ACC112 (cell line): ENCODE results near the gene SMOC2.

Experiments used
- H2AFZ ChIP-seq: fragments of 200-600 bp; sonication (generic); one replicate; pipeline ENCODE4 v1.6.0; 2017; ENCODE audit warnings: antibody characterized with exemption, low read length; ENCODE audit not compliant: unreplicated experiment
- H3K27ac ChIP-seq: fragments of 200-600 bp; sonication (generic); 2 replicates; pipeline ENCODE4 v1.5.1; 2014; ENCODE audit warnings: low read depth, mild to moderate bottlenecking, antibody characterized with exemption, low read length, moderate library complexity
- H3K27me3 ChIP-seq: fragments of 200-600 bp; sonication (generic); 2 replicates; pipeline ENCODE4 v1.6.1; 2014; ENCODE audit warnings: mild to moderate bottlenecking, antibody characterized with exemption, low read length, moderate library complexity, mixed read lengths; ENCODE audit not compliant: insufficient read depth
- H3K36me3 ChIP-seq: fragments of 200-600 bp; sonication (generic); 2 replicates; pipeline ENCODE4 v1.6.1; 2016; ENCODE audit warnings: mild to moderate bottlenecking, antibody characterized with exemption, low read length, moderate library complexity, mixed read lengths; ENCODE audit not compliant: insufficient read depth
- H3K4me1 ChIP-seq: fragments of 200-600 bp; sonication (generic); one replicate; pipeline ENCODE4 v1.6.1; 2016; ENCODE audit warnings: low read length, mixed read lengths; ENCODE audit not compliant: insufficient read depth, unreplicated experiment, control insufficient read depth
- H3K4me3 ChIP-seq: fragments of 200-600 bp; sonication (generic); 2 replicates; pipeline ENCODE4 v1.5.1; 2014; ENCODE audit warnings: mild to moderate bottlenecking, low read depth, low read length
- H3K79me2 ChIP-seq: fragments of 200-600 bp; sonication (generic); one replicate; pipeline ENCODE4 v1.6.0; 2016; ENCODE audit warnings: low read length; ENCODE audit not compliant: control insufficient read depth, unreplicated experiment, insufficient read depth

The SMOC2 gene

DNA sequence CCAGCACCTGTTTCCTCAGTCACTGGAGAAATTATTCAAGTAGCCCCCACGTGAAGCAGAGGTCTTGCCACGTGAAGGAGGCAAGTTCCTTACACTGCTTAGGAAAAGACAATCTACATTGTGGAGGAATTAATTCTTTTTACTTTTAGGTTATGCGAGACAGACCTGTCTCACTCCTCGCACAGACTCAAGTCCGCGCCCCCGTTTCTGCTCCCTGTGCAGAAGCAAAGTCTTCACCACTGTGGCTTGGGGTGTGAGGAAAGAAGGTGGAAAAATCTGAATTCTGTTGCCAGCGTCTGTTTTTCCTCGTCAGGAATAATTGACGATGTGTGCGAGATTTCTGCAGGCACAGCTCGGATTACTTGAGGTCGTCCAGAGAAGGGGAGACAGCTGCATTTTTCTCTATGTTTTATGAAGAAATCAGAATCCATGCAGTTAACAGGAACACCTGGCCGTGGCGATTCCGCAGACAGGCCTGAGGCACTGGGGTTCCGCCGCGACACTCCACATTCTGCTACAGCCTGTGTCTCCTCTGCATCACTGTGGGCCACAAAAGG, 185.1 kb downstream of the SMOC2 start:
- Histone ChIP-seq H3K79me2 (no peaks in the 10 kb centered on the region), H3K4me1 (no peaks in the 10 kb centered on the region), H2AFZ (no peak overlapping the region), H3K27ac (no peak overlapping the region), H3K27me3 (no peaks in the 10 kb centered on the region), H3K36me3 (no peaks in the 10 kb centered on the region), H3K4me3 (no peak overlapping the region)

DNA sequence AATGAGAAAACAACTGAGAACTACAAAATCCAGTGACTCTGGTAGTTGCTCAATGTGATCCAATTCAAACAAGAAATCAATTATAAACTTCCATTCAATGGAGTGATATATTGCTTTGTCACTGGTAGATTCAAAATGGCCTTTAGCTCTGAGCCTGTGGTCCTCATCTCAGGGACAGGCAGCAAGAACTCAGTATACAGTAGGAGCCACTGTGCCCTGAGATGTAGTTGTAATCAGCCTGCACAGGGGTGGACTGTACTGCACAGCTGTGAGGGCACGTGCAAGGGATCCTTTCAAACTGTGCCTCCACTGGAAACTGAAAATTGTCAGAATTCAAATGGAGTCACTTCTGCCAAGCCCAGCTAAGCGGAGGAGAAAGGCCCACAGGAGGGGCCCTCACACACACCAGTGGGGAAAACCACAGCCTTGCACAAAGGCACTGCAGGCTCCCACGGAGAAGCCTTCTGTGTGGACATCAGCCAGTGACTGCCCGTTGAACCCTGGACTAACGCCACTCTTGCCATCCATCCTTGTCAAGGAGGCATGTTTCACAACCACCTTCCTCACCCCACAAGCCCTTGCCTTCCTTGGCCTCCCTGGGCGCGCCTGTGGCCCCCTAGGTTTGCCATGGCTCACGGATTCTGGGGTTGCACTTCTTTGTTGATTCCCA, 186.7 kb downstream of the SMOC2 start:
- no peak overlapping the region for H3K27ac ChIP-seq
- H3K36me3 ChIP-seq, result no peaks in the 10 kb centered on the region
- no peaks in the 10 kb centered on the region for H3K27me3 ChIP-seq
- H3K79me2 ChIP-seq, result no peaks in the 10 kb centered on the region
- no peak overlapping the region for H3K4me3 ChIP-seq
- no peaks in the 10 kb centered on the region for H3K4me1 ChIP-seq
- no peak overlapping the region for H2AFZ ChIP-seq

DNA sequence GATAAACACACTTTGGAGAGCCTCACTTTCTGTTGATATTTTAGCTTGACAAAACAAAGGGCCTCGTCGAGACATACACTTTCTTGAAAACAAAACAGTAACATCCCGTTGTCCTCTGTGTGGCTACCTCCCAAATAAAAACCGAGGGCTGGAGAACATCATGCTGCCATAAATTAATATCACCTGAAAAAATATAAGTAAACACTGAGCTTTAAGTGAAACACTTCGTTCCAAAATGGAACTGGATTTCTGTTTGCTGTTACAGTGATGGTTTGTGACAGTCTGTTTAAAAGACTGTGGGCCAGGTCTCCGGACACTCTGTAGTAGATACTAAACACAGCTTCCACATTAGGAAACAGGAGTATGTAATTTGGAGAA, 187.2 kb downstream of the SMOC2 start:
- Histone ChIP-seq H3K36me3 (no peaks in the 10 kb centered on the region), H3K27ac (no peak overlapping the region), H3K79me2 (no peaks in the 10 kb centered on the region), H2AFZ (no peak overlapping the region), H3K4me1 (no peaks in the 10 kb centered on the region), H3K27me3 (no peaks in the 10 kb centered on the region), H3K4me3 (no peak overlapping the region)

DNA sequence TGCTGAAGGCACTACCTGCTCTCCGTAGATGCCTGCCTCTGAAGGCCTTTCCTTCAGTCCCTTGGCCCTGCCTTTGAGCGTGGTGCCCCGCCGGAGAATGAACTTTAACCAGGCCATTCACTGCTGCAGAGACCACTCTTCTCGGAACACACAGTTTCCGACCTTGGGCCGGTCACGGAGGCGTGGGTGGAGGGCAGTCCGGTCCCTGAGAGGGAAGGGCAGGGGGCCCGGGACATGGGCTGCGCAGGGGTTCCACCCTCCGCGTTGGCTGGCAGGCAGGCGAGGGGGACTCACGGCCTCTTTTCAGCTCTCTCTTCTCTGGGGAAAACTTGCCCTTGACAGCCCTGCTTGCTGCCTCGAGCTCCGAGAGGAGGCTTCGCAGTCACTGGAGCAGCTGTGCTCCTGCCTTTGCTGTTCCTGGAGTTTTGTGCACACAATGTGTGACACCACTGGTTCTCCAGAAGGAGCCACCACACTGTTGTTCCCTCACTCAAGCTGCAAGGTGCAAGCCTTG, 187.8 kb downstream of the SMOC2 start:
- H2AFZ ChIP-seq, result no peak overlapping the region
- H3K36me3 ChIP-seq, result no peaks in the 10 kb centered on the region
- no peaks in the 10 kb centered on the region for H3K4me1 ChIP-seq
- no peaks in the 10 kb centered on the region for H3K79me2 ChIP-seq
- H3K4me3 ChIP-seq, result no peak overlapping the region
- H3K27ac ChIP-seq, result no peak overlapping the region
- no peaks in the 10 kb centered on the region for H3K27me3 ChIP-seq

DNA sequence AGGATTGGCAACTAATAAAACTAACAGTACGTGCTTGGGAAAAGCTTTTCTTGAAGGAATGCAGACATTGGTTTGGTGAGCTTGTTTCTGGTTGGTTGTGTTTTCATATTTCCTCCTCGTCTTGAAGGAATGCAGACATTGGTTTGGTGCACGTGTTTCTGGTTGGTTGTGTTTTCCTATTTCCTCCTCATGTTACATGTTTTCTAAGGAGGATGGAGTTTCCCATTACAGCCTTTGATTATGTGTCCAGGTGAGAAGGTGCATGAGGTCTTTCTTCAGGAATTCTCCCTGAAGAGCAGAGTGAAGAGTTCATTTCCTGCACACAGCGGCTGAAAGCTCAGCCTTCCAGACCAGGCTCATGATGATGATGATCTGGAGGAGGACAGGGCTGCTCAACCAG, 190.6 kb downstream of the SMOC2 start:
- Histone ChIP-seq H3K4me3 (no peak overlapping the region), H3K79me2 (no peaks in the 10 kb centered on the region), H3K27me3 (no peaks in the 10 kb centered on the region), H2AFZ (no peak overlapping the region), H3K27ac (no peak overlapping the region), H3K4me1 (no peaks in the 10 kb centered on the region), H3K36me3 (no peaks in the 10 kb centered on the region)

DNA sequence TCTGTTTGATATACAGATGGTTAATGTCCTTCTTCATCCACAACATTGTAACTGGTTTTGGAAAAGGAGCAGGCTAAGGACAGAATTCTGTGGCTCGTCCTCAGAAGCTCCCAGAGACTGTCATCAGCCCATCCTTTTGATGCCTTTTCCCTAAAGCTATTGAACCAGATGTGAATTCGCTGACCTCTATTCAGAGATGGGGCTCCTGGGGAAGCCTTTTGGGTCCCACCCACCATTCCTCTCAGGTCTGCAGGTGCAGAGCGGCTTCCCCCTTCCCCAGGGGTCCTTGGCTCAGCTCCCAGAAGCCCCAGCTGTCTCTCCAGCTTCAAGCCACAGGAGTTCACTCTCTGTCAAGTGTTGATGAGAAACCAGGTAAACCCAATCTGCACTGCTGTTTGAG, 191.7 kb downstream of the SMOC2 start:
- Histone ChIP-seq H3K79me2 (no peaks in the 10 kb centered on the region), H3K27me3 (no peaks in the 10 kb centered on the region), H3K27ac (no peak overlapping the region), H2AFZ (no peak overlapping the region), H3K4me3 (no peak overlapping the region), H3K36me3 (no peaks in the 10 kb centered on the region), H3K4me1 (no peaks in the 10 kb centered on the region)

DNA sequence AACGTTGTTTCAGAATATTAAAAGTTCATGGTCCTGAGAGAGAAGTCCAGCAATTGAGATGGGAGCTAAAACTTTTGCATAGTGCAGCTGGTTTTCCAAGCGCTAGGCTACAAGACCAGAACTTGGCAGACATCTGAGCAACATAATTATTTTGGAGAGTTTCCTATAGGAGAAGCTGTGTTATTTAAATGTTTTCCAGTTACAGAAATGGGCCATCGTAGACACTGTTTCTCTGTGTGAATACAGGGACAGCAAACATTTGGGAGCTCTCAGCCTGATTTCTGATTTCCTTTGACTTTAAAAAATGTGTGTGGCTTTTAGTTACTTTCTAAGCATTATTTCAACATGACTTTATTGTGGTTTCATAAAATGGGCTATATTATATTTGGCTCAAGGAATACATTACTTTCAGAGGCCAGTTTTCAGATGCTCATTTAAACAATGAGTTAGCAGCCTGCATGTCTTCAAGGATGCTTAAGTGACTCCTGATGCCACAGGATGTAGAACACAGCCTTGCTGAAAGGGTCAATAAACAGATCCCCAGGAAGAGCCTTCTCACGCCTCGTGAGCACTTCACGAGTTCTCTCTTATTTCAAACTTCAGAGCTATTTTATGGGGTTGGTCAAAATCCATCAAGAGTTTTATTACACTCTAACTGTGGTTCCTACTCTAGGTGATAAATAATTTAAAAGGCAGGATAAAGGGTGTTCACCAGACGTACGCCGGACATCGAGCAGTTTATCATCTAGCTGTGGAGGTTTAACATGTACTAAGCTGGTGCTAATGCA, 193.8 kb downstream of the SMOC2 start:
- no peaks in the 10 kb centered on the region for H3K27me3 ChIP-seq
- no peaks in the 10 kb centered on the region for H3K4me1 ChIP-seq
- no peak overlapping the region for H3K4me3 ChIP-seq
- H2AFZ ChIP-seq, result no peak overlapping the region
- H3K27ac ChIP-seq, result no peak overlapping the region
- H3K36me3 ChIP-seq, result no peaks in the 10 kb centered on the region
- no peaks in the 10 kb centered on the region for H3K79me2 ChIP-seq

DNA sequence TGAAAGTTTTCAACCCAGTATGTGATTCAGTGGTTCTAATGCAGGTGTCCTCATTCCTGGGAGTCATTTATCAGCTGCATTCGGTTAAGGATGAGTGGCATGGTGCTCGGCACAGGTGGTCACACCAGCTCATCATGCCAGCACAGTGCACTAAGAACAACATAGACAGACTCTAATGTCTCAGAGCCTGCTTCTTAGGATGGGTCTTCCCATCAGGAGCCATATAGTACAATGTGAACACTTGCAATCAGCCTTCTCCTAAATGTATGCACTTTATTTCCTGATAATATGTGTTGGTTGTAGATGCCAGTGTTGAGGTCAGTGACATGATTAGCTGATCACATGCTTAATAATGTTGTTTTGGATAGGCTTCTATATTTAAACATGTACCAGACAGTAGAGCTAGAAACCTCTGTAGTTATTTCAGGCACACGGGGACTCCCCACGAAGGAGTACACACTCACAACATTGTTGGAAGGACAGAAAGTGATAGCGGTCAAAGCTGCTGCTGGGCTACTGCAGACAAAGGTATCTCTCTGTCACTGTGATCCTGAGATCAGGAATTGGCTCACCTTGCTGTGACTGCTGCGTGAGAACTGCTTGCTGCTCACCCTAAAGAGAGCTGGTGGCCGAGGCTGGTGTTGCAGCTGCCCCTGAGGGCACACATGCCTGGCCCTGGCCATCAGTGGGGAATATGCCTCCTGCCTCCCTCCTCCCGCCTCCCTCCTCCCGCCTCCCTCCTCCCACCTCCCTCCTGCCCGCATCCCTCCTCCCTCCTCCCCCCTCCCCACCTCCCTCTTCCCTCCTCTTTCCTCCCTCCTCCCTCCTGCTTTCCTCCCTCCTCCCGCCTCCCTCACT, 195.4 kb downstream of the SMOC2 start:
- Histone ChIP-seq H3K79me2 (no peaks in the 10 kb centered on the region), H2AFZ (no peak overlapping the region), H3K27ac (no peak overlapping the region)

DNA sequence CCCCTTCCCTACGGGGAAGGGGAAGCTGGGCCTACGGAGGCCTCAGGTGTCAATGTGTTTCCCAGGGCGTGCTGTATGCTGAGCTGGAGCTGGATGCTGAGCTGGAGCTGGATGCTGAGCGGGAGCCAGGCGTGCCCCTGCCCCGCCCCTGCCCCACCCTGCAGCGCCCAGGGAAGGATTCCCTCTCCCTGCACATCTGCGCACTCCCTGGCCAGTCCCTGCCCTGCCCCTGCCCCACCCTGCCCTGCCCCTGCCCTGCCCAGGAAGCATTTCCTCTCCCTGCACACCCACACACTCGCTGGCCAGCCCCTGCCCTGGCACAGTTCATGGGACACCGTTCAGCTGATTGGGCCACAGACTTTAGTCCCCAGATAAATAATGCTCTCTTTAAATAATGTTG, 196.8 kb downstream of the SMOC2 start:
- H3K79me2 ChIP-seq, result no peaks in the 10 kb centered on the region
- no peak overlapping the region for H3K4me3 ChIP-seq
- no peaks in the 10 kb centered on the region for H3K27me3 ChIP-seq
- no peak overlapping the region for H2AFZ ChIP-seq
- H3K4me1 ChIP-seq, result peaks cover 3% of the 10 kb centered on the region
- H3K27ac ChIP-seq, result no peak overlapping the region
- no peaks in the 10 kb centered on the region for H3K36me3 ChIP-seq

More for the DNA sequence above, 195.4 kb downstream of the SMOC2 start:
- H3K36me3 ChIP-seq, result no peaks in the 10 kb centered on the region
- no peak overlapping the region for H3K4me3 ChIP-seq
- H3K4me1 ChIP-seq, result peaks cover 3% of the 10 kb centered on the region
- no peaks in the 10 kb centered on the region for H3K27me3 ChIP-seq

DNA sequence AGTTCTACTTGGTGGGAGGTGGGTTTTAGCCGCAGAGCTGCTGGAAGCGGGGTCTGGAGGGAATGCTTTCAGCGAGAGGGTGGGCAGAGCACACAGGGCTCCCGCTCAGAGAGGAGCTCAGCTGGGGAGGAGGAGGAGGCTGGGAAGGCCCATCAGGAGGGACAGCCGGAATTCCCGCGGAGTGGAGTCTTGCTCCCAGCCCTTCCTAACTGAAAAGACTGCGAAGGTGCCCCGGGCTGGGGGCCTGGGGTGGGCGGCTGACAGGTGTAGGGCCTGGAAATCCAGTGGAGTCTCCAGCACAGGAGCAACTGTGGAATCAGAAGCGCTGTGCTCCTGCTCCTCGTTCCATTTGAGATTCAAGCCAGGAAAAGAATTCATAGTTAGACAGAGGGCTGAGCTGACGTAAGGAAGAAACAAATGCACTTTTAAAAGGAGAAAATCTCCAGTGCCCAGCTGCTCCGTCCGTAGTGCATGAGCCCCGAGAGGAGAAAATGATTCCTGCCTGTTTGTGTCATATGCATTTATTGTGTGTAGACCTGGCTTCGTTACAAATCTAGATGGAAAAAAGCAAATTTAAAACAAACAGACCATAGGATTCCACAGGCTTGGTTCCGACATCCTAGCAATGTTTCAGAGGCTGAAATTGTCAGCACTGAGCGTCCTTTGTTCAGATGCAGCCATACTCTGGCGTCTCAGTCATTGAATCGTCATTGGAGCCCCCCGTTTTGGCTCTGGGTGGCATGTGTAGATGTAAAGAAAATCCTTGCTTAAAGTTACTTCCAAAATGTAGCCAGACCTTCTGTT, 197.7 kb downstream of the SMOC2 start:
- H3K36me3 ChIP-seq, result no peaks in the 10 kb centered on the region

More for the DNA sequence above, 197.7 kb downstream of the SMOC2 start:
- Histone ChIP-seq H2AFZ (no peak overlapping the region), H3K4me3 (no peak overlapping the region), H3K79me2 (no peaks in the 10 kb centered on the region), H3K27me3 (no peaks in the 10 kb centered on the region), H3K27ac (no peak overlapping the region), H3K4me1 (peaks cover 3% of the 10 kb centered on the region)
